Prostate gland (tissue), 2 donors: Measurements from ENCODE around the gene PVALB.

Experiments
- POLR2A ChIP-seq: fragments of 450-650 bp; IDR thresholded peaks from one replicate; pipeline ENCODE4 v1.6.1; 2016; ENCODE audit warnings: antibody characterized with exemption, mild to moderate bottlenecking
- POLR2AphosphoS5 ChIP-seq: sonication (generic); formaldehyde crosslinking; IDR thresholded peaks from one replicate; pipeline ENCODE4 v1.6.1; 2017; ENCODE audit warnings: antibody characterized with exemption
- TF ChIP-seq, protein P1 (sequence below), 4 experiments: fragments of 200-600 bp in 2 of 4; fragments of 450-650 bp in 2 of 4; sonication (generic) in 2 of 4; IDR thresholded peaks; 1 replicate in 3 of 4; 2 replicates in 1 of 4; pipeline ENCODE4 v1.5.1; 2016 to 2019; ENCODE audit warnings: antibody characterized with exemption in 4 of 4, mild to moderate bottlenecking in 2 of 4, moderate library complexity in 2 of 4

DNA sequence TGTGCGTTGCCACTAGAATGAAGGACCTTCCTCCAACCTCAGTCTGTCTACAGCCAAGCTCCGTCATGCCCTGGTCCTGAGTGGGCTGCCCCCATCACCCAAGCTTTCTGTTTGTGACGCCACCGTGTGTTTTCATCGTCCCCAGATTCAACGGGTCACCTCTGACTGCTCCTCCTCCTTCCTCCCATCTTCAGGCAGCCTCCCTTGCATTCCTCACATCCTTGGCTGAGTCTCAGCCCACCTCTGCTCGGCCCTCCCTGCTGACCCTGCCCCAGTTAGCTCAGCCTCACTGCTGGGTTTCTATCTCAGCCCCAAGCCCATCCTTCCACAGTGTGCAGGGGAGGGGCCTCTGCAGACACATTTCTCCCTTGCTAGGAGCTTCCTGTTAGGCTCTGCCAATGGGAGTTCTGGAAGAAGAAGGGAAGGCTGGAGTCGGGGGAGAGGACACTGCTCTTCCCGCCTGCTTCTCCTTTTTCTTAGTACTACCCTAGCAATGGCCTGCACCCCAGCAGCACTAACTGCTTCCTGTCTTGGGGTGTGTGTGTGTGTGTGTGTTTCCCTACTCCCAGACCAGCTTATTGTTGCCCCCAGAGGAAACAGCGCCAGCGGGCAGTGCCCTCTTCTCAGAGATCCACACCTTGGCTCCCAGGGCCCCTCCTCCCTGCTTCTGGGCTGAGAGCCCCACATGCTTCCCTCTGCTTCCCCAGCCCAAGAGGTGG, 46.2 kb downstream of the PVALB start:
- TF ChIP-seq, protein P1, sequence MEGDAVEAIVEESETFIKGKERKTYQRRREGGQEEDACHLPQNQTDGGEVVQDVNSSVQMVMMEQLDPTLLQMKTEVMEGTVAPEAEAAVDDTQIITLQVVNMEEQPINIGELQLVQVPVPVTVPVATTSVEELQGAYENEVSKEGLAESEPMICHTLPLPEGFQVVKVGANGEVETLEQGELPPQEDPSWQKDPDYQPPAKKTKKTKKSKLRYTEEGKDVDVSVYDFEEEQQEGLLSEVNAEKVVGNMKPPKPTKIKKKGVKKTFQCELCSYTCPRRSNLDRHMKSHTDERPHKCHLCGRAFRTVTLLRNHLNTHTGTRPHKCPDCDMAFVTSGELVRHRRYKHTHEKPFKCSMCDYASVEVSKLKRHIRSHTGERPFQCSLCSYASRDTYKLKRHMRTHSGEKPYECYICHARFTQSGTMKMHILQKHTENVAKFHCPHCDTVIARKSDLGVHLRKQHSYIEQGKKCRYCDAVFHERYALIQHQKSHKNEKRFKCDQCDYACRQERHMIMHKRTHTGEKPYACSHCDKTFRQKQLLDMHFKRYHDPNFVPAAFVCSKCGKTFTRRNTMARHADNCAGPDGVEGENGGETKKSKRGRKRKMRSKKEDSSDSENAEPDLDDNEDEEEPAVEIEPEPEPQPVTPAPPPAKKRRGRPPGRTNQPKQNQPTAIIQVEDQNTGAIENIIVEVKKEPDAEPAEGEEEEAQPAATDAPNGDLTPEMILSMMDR (IDR thresholded peaks at IDR 0.05) = no peak
- no peak for TF ChIP-seq POLR2AphosphoS5
- TF ChIP-seq POLR2A = no peak
